HG02884 (cell line): Measurements from ENCODE around the gene FBXO47.
A peak's percentile ranks its signal among the peaks of the same experiment; 100 is the strongest.

Experiments used
- ATAC-seq: cut with Tn5 transposase; IDR thresholded peaks from one replicate; pipeline ENCODE4 v1.9.1; 2021; ENCODE audit warnings: mild to moderate bottlenecking, moderate library complexity; ENCODE audit not compliant: unreplicated experiment

The FBXO47 gene

DNA sequence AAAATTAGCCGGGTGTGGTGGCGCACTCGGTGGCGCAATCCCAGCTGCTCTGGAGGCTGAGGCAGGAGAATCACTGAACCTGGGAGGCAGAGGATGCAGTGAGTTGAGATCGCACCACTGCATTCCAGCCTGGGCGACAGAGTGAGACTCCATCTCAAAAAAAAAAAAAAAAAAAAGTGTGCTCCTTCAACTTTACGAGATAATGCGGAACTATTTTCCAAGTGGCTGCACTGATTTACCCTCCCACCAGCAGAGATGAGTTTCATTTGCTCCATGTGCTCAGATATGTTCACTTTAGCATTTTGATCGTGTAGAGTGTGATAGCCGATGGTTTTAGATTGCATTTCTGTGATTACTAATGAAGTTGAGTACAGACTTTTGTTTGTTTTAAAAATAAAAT lies 61.8 kb downstream of the FBXO47 start:
- ATAC-seq, result no peak

DNA sequence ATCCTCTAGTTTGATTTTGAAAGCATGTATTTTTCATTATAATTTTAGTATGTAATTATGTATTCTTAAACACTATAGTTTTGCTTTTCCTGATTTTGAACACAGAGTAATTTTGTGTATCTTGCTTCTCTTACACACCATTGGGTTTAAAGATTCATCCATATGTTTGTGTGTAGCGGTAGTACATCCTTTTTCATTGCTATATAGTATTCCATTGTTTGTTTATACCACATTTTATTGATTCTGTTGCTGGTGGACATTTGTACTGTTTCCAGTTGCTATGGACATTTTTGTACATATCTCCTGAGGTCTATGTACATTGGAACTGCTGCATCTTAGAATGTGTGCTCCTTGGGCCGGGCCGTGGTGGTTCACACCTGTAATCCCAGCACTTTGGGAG lies 62.3 kb downstream of the FBXO47 start:
- ATAC-seq, result no peak

DNA sequence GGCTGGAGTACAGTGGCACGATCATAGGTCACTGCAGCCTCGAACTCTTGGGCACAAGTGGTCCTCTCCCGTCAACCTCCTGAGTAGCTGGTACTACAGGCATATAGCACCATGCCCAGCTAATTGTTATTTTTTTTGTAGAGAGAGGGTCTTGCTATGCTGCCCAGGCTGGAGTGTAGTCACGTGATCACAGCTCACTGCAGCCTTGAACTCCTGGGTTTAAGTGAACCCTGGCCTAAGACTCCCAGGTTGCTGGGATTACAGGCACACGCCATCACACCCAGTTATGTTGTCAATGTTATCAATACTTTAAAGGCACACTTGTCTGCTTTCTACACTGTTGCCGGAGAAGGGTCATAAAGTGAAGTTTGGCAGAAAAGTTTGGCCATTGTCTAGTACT lies 63.8 kb downstream of the FBXO47 start:
- no peak for ATAC-seq

DNA sequence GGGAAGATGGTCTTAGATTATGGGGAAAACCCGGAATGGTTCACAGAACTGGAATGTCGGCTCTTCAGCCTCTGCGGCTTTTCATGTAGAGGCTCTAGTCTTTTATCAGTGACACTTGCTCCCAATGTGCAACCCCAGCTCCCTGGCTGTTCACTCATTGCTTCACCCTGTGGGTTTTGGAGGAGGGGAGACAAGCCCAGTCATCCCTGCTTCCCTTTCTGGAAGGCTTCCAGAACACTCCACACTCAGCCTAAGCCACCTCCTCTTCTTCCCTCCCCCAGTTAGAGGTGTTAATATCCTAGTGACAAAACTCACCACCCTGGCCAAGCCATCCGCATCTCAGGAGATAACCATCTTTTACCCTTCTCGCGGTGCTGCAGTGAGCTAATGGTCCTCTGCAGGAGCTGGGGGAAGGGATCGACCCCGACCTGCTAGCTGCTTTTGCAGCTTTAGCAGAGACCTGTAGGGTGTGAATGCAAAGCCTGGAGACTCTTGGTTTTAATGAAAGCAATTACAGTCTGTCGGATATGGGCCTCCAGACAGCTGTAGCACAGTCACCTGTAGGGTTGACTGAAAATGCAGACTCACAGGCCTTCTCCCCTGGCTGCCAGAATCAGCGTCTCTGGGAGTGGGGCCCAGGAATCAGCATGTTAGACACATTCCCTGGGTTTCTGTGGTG lies 66.1 kb downstream of the FBXO47 start:
- ATAC-seq, result no peak

- ATAC-seq, result no peak
Observed at GRCh38 chr17:38899421-38899820, 67.8 kb downstream of the FBXO47 start.

DNA sequence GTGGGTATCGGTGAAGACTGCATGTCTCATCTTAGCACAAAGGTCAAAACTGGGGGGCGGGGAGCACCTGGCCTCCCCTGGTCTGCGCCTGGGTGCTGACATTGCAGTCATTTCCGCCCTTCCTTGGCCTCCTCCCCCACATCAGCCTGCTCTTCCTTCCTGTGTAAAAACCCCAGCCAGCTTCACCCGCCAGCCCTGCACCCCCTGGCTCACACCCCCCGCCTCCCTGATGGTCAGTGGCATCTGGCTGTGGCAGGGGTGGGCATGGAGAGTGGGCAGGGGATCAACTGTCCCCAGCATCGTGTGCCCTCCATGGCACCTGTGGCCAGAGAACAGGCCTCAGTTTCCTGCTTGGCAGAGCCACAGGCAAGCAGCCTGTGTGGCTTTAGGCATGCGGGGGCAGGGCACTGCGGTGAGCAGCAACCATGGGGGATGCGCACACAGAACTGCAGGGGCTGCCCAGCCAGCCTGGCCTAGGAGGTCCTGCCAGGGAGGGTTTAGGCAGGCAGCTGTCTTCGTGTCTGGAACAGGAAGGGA lies 68.3 kb downstream of the FBXO47 start:
- peak; percentile 69 for ATAC-seq

DNA sequence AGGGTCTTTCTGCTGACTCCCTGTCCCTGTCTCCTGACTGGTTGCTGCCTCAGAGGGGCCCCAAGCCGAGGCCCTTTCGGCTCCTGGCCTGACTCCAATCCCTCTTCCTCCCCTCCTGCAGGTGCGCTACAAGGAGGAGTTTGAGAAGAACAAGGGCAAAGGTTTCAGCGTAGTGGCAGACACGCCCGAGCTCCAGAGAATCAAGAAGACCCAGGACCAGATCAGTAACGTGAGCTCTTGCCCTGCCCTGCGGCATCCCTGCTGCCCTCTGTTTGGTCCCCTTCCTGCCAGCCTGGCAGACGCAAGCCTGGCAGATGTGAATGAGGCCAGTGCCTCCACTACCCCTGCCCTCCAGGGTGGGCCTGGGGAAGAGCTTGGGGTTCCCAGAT lies 68.9 kb downstream of the FBXO47 start:
- ATAC-seq, result no peak

- no peak for ATAC-seq
Observed at GRCh38 chr17:38897671-38898290, 69.4 kb downstream of the FBXO47 start.

DNA sequence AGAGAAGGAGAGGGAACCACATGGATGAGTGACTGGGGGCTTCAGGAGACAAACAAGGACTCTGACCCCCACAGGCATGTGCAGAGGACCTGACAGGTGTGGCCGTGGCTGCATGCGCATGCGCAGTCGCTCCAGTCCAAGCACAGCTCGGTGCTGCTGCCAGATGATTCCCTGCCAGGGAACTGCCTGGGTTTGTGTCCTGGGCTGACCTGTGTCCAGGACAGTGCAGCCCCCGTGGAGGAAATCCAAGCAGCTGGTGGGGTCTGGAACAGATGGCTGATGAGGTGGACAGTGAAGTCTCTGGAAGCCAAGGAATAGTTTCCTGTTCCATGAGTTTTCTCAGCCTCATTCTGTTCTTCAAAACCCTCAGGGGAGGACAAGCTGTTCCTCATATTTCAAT lies 70.0 kb downstream of the FBXO47 start:
- no peak for ATAC-seq

- no peak for ATAC-seq
Observed at GRCh38 chr17:38896346-38896954, 70.8 kb downstream of the FBXO47 start.

DNA sequence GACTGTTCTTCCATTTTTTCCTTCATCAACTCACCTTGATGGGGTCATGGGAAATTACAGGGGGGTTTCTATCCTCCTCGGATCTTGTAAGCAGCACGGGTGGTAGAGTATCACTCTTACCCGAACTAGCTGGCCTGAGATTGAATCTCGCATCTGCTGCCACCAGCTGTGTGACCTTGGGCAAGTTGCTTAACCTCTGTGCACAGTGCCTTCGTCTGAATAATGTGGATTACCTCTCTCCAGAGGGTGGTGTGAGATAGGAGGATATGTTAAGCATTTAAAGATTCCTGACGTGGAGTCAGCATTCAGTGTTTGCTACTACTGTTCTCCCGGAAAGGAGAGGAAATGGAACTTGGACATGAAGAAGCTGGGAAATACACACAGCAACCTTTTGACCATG lies 72.9 kb downstream of the FBXO47 start:
- no peak for ATAC-seq

DNA sequence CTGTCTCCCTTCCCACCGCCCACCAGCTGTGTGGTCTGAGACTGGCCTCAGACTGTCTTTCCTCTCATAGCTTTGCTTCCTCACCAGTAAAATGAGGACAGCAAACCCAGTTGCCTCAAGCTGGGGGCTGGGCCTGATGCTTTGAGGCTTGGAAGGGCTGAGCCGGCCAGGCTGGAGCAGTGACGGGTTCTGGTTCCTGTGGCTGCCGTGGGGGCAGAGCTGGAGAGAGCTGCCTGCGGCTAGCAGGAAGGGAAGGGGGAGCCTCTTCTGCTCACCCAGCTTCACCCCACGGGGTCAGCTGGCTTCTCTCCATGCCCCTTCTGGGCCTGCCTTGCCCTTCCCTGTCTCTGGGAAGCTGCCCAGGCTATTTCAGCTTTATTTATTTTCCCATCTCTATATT lies 73.6 kb downstream of the FBXO47 start:
- no peak for ATAC-seq

DNA sequence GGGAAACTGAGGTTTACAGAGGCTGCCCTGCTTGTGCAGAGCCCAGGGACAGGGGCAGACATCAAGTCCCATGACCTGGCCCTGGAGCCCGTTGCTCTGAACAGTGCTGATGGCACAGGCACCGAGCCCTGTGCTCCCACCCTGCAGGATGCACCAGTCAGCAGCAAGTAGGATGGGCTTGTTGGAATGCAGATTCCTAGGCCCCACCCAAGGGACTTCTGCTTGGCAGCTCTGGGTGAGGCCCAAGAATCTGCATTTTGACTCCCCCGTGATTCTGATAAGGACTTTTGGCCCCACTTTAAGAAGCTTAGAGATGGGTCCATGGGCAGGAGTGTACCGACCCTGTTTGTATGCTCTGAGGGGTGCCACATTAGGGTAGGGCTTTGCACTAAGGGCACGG lies 74.1 kb downstream of the FBXO47 start:
- ATAC-seq, result no peak

DNA sequence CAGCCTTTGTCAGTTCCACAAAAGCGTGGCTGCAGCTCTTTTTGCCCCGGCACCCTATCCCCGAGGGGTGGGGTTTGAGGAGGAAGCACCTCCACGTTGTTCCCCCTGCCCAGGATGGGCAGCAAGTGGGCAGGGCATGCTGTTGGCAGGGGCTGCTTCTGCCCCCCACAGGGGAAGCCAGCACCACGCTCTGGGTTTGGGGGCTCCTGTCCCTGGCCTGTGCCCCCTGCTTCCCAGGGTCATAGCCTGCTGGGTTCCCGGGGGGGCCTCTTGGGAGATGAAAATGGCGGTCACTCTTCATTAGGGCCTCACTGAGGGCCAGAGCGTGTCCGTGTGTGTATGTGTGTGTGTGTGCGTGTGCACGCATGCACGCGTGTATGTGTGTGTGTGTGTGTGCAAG lies 74.6 kb downstream of the FBXO47 start:
- no peak for ATAC-seq

- ATAC-seq, result no peak
Observed at GRCh38 chr17:38892083-38892482, 75.1 kb downstream of the FBXO47 start.

DNA sequence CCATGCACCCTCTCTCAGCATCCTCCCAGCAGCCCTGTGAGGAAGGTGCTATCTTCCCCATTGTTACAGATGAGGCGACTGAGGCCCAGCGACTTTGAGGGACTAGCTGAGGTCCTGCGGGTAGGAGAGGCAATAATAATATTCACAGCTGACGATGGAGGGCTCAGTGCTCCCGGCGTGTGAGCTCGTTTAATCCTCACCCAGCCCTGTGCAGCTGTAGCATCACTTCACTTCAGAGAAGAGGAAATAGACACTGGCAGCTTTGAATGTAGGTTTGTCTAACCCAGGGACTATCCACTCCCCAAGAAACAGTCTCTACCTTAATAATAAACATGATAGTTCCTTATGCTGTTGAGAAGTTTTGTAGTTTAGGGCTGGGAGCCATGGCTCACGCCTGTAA lies 75.8 kb downstream of the FBXO47 start:
- ATAC-seq, result no peak

GRCh38 chr17:38890410-38890746 lies 76.8 kb downstream of the FBXO47 start:
- ATAC-seq, result no peak

GRCh38 chr17:38889745-38890409 lies 77.3 kb downstream of the FBXO47 start:
- no peak for ATAC-seq

GRCh38 chr17:38888842-38889241 lies 78.4 kb downstream of the FBXO47 start:
- ATAC-seq, result no peak

GRCh38 chr17:38886643-38887010 lies 80.6 kb downstream of the FBXO47 start:
- no peak for ATAC-seq
